K562 (cell line): ENCODE results near the gene DLGAP1.

ENCODE experiments used
- NR2F6 ChIP-seq: fragments of 450-650 bp; formaldehyde crosslinking; IDR thresholded peaks from 2 replicates; pipeline ENCODE4 v1.4.0; 2020; ENCODE audit warnings: mild to moderate bottlenecking
- ZBED1 ChIP-seq: IDR thresholded peaks from 2 replicates; pipeline ENCODE4 v1.6.1; 2014

DNA sequence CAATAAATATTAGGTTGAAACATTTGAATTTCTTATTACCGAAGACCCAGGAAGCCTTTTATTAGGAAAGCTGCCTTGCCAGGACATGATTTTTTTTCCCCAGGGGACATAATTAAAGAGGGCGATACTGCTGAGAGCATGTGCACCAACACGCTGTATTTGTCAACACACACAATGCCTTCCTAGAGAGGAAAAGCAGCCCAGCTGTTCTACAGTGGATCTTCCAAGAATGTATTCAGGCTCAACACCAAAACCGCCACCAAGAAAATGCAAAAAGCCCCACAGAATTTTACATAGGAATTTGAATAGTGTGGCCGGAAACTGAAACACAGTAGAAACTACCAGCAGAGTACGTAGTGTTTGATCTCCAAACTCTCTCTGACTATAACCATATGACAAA is 320.4 kb downstream of the DLGAP1 start:
- TF ChIP-seq NR2F6 (CRISPR knock-in tag), result no peak
- TF ChIP-seq ZBED1, result no peak
